ENCODE measurements around the gene ACER2. TPM values are rescaled to one million over a fixed set of nuclear protein-coding genes. Genes with fewer than 3 reads are reported as not detected.
A peak's percentile ranks its signal among the peaks of the same experiment; 100 is the strongest.

Gene ACER2
- total and polyA plus RNA-seq, 2 of the 4 experiments (the other 2 are of a cell fraction), result 0.84 to 1.6 TPM

DNA sequence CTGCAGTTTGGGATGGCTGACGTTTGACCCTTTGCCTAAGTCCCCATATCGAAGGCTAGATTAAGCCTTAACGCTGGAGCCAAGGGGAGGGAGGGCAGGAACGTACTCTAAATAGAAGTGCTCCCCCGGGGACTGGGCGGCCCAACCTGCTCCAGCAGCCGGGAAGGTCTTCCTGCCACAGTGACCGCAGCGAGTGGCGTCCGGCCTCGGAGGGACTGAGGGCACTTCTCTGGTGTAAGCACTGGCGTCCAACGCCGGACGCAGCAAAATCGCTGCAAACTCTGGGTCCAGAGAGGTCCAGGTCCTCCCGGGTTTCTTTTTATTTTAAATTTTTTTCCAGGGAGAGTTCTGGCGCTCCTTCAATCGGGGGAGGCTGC is 505 bp upstream of the ACER2 start:
- Histone ChIP-seq H3K9ac (ENCODE audit: low read depth, low read length) (no peak overlapping the region), H3K27ac (ENCODE audit: insufficient read depth, low read length) (no peak overlapping the region), H3K4me1 (ENCODE audit: control insufficient read depth, insufficient read depth, low read length) (no peaks in the 10 kb centered on the region), H3K4ac (ENCODE audit: low read depth, low read length) (peak overlapping the region; percentile 47; the same call in 1 of the 2 replicates), H3K36me3 (ENCODE audit: control insufficient read depth, insufficient read depth, low read length) (no peaks in the 10 kb centered on the region), H3K23ac (ENCODE audit: low read depth, low read length) (peak overlapping the region; percentile 82; the same call in 1 of the 2 replicates), H4K20me1 (ENCODE audit: insufficient read depth, low read length) (no peaks in the 10 kb centered on the region), H4K5ac (ENCODE audit: low read depth, low read length) (no peak overlapping the region), H3K4me3 (ENCODE audit: insufficient read depth, low read depth, low read length) (peak overlapping the region; percentile 84), H3K9me1 (ENCODE audit: insufficient read depth, low read length) (no peaks in the 10 kb centered on the region; the same call in none of the 2 replicates), H2BK120ac (ENCODE audit: low read depth, low read length) (no peak overlapping the region), H4K8ac (ENCODE audit: low read depth in 2 of 2, low read length in 2 of 2) (peak overlapping the region; percentile 23 to 57; a peak in 2 of 4 replicates), H2BK15ac (ENCODE audit: low read depth, low read length) (no peak overlapping the region), H3K56ac (ENCODE audit: extremely low read depth, insufficient read depth, low read length) (no peak overlapping the region), H4K91ac (ENCODE audit: insufficient read depth, low read depth, low read length) (no peak overlapping the region), H3K27me3 (ENCODE audit: control insufficient read depth, insufficient read depth, low read length) (no peaks in the 10 kb centered on the region), H3K14ac (replicated peaks; ENCODE audit: low read depth, low read length) (no peak overlapping the region), H2BK5ac (ENCODE audit: low read depth, low read length, poor library complexity, severe bottlenecking) (no peak overlapping the region), H2AFZ (replicated peaks; ENCODE audit: low read length, poor library complexity) (peak overlapping the region; percentile 93), H2AK9ac (replicated peaks; ENCODE audit: low read depth, low read length, poor library complexity) (peak overlapping the region; percentile 58), H2BK20ac (ENCODE audit: low read depth, low read length) (no peak overlapping the region), H3K4me2 (ENCODE audit: low read depth, low read length) (peak overlapping the region; percentile 76), H2AK5ac (ENCODE audit: low read depth, low read length) (no peak overlapping the region), H3K9me3 (ENCODE audit: control insufficient read depth, insufficient read depth, low read length) (0 out of 2 replicates have a peak, but pooled peaks cover 3% of the 10 kb centered on the region), H3K18ac (ENCODE audit: low read depth, low read length) (no peak overlapping the region), H3K79me1 (ENCODE audit: low read depth in 1 of 2, low read length in 2 of 2) (peaks cover 0 to 13% of the 10 kb centered on the region in 2 experiments; a peak in 2 of 4 replicates)
- intact Hi-C loops (cut with micrococcal nuclease) (loop anchor here (1.0 to 2.0 kb wide), 2 partner anchors 28 to 359 kb away; partner anchors contain the start of genes RPS6 and RRAGA), in situ Hi-C loops (cut with MboI; ENCODE audit: low sequenced_read_pairs) (no loop called here), dilution Hi-C loops (cut with HindIII; ENCODE audit: low sequenced_read_pairs, unreplicated experiment) (no loop called here)
- DNase-seq (no peak), ATAC-seq (ENCODE audit: low read depth) (no peak; the same call in 1 of the 2 replicates)
- CTCF ChIA-PET, result no interaction called here
- 10% methylated on average over 7 of the region's 20 CpGs; no CpG with 5 or more reads in 1 of the 2 experiments for WGBS, 2 experiments (ENCODE audit: extremely low coverage in 2 of 2, insufficient read length in 1 of 2)
- POLR2A ChIA-PET (ENCODE audit: unreplicated experiment), result no interaction called here
- TF ChIP-seq, protein P1, sequence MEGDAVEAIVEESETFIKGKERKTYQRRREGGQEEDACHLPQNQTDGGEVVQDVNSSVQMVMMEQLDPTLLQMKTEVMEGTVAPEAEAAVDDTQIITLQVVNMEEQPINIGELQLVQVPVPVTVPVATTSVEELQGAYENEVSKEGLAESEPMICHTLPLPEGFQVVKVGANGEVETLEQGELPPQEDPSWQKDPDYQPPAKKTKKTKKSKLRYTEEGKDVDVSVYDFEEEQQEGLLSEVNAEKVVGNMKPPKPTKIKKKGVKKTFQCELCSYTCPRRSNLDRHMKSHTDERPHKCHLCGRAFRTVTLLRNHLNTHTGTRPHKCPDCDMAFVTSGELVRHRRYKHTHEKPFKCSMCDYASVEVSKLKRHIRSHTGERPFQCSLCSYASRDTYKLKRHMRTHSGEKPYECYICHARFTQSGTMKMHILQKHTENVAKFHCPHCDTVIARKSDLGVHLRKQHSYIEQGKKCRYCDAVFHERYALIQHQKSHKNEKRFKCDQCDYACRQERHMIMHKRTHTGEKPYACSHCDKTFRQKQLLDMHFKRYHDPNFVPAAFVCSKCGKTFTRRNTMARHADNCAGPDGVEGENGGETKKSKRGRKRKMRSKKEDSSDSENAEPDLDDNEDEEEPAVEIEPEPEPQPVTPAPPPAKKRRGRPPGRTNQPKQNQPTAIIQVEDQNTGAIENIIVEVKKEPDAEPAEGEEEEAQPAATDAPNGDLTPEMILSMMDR (conservative IDR thresholded peaks at IDR 0.05; ENCODE audit: low read depth, low read length), result no peak
- no peak for TF ChIP-seq RAD21 (IDR thresholded peaks at IDR 0.05; ENCODE audit: low read length)
- TF ChIP-seq BHLHE40 (IDR thresholded peaks at IDR 0.05; ENCODE audit: low read depth, low read length), result no peak
- no peak for TF ChIP-seq NFE2L2 (IDR thresholded peaks at IDR 0.05; ENCODE audit: low read depth, low read length)
- no peak for TF ChIP-seq CHD1 (IDR thresholded peaks at IDR 0.05; ENCODE audit: low read depth, low read length)
- no peak for TF ChIP-seq FOS (IDR thresholded peaks at IDR 0.05; ENCODE audit: low read depth, low read length)
- TF ChIP-seq CEBPB (IDR thresholded peaks at IDR 0.05; ENCODE audit: low read depth, low read length), result no peak
- no peak for TF ChIP-seq MAFK (IDR thresholded peaks at IDR 0.05; ENCODE audit: low read depth, low read length)
- no peak for TF ChIP-seq RCOR1 (IDR thresholded peaks at IDR 0.05; ENCODE audit: insufficient replicate concordance, low read length)
- TF ChIP-seq MAZ (IDR thresholded peaks at IDR 0.05; ENCODE audit: borderline replicate concordance, low read depth, low read length), result no peak
- no peak for TF ChIP-seq SMC3 (IDR thresholded peaks at IDR 0.05; ENCODE audit: low read depth, low read length)
- no peak for TF ChIP-seq POLR2A (IDR thresholded peaks at IDR 0.05; ENCODE audit: low read depth, low read length)
- no peak for TF ChIP-seq MXI1 (IDR thresholded peaks at IDR 0.05; ENCODE audit: borderline replicate concordance, low read depth, low read length)
- TF ChIP-seq, protein P2, sequence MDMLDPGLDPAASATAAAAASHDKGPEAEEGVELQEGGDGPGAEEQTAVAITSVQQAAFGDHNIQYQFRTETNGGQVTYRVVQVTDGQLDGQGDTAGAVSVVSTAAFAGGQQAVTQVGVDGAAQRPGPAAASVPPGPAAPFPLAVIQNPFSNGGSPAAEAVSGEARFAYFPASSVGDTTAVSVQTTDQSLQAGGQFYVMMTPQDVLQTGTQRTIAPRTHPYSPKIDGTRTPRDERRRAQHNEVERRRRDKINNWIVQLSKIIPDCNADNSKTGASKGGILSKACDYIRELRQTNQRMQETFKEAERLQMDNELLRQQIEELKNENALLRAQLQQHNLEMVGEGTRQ (IDR thresholded peaks at IDR 0.05; ENCODE audit: low read depth, low read length), result no peak
- TF ChIP-seq, protein P3, sequence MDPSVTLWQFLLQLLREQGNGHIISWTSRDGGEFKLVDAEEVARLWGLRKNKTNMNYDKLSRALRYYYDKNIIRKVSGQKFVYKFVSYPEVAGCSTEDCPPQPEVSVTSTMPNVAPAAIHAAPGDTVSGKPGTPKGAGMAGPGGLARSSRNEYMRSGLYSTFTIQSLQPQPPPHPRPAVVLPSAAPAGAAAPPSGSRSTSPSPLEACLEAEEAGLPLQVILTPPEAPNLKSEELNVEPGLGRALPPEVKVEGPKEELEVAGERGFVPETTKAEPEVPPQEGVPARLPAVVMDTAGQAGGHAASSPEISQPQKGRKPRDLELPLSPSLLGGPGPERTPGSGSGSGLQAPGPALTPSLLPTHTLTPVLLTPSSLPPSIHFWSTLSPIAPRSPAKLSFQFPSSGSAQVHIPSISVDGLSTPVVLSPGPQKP (IDR thresholded peaks at IDR 0.05; ENCODE audit: borderline replicate concordance, low read depth, low read length), result no peak
- no peak for TF ChIP-seq RFX5 (IDR thresholded peaks at IDR 0.05; ENCODE audit: low read depth, low read length)
- BruUV-seq (replicated peaks), result no TSS peak
